CD14-positive monocyte (primary cell): Measurements from ENCODE around the gene CST8. TPM values are rescaled to one million over a fixed set of nuclear protein-coding genes. Genes with fewer than 3 reads are reported as not detected.
A peak's percentile ranks its signal among the peaks of the same experiment; 100 is the strongest.

Source experiments
- DNase-seq, 3 donors: peaks; one replicate each; pipeline ENCODE4 v3.0.0-alpha.2; 2011 to 2022
- H2AFZ ChIP-seq: 2 replicates; pipeline ENCODE4 v1.6.0; 2012; ENCODE audit warnings: mild to moderate bottlenecking, low read depth, low read length, inconsistent platforms; ENCODE audit not compliant: insufficient read depth, poor library complexity, severe bottlenecking
- H3K27ac ChIP-seq, 2 donors: 1 replicate in 1 of 2; 2 replicates in 1 of 2; pipeline ENCODE4 v1.5.1; 2012 to 2013; ENCODE audit warnings: low read length in 2 of 2, control low read depth in 1 of 2, inconsistent platforms in 1 of 2, low read depth in 1 of 2, mild to moderate bottlenecking in 1 of 2
- H3K27me3 ChIP-seq, 2 donors: one replicate each; pipeline versions ENCODE4 v1.6.0 to v1.6.1; 2011 to 2013; ENCODE audit warnings: low read length in 2 of 2; ENCODE audit not compliant: control insufficient read depth in 2 of 2, insufficient read depth in 2 of 2
- H3K36me3 ChIP-seq, 2 donors: replicated peaks in 1 of 2; 1 replicate in 1 of 2; 2 replicates in 1 of 2; pipeline versions ENCODE4 v1.5.1 to v1.6.1; 2012 to 2013; ENCODE audit warnings: low read length in 2 of 2, control low read depth in 1 of 2, inconsistent platforms in 1 of 2, mild to moderate bottlenecking in 1 of 2; ENCODE audit not compliant: insufficient read depth in 2 of 2, control insufficient read depth in 1 of 2
- H3K4me1 ChIP-seq, 2 donors: 1 replicate in 1 of 2; 2 replicates in 1 of 2; pipeline versions ENCODE4 v1.5.1 to v1.6.1; 2012 to 2013; ENCODE audit warnings: low read length in 2 of 2, control low read depth in 1 of 2, inconsistent platforms in 1 of 2, mild to moderate bottlenecking in 1 of 2, moderate library complexity in 1 of 2; ENCODE audit not compliant: insufficient read depth in 2 of 2, control insufficient read depth in 1 of 2
- H3K4me2 ChIP-seq: replicated peaks from 2 replicates; pipeline ENCODE3; 2012; ENCODE audit warnings: low read length, moderate library complexity, mild to moderate bottlenecking; ENCODE audit not compliant: poor library complexity, severe bottlenecking; ENCODE audit errors: extremely low read depth
- H3K4me3 ChIP-seq, 3 experiments: fragments of 200-600 bp in 1 of 3; sonication (generic) in 1 of 3; replicated peaks in 1 of 3; 1 replicate in 2 of 3; 2 replicates in 1 of 3; pipeline ENCODE4 v1.5.1; 2011 to 2013; ENCODE audit warnings: low read length in 3 of 3, mild to moderate bottlenecking in 3 of 3, control low read depth in 2 of 3, low read depth in 2 of 3, inconsistent platforms in 1 of 3, moderate library complexity in 1 of 3
- H3K79me2 ChIP-seq: 2 replicates; pipeline ENCODE4 v1.6.0; 2012; ENCODE audit warnings: mild to moderate bottlenecking, control low read depth, inconsistent platforms, low read length, moderate library complexity; ENCODE audit not compliant: insufficient read depth
- H3K9ac ChIP-seq: 2 replicates; pipeline ENCODE4 v1.6.0; 2017; ENCODE audit warnings: low read length, mild to moderate bottlenecking; ENCODE audit not compliant: insufficient read depth, poor library complexity, severe bottlenecking
- H3K9me3 ChIP-seq, 2 donors: replicated peaks in 1 of 2; 1 replicate in 1 of 2; 2 replicates in 1 of 2; pipeline versions ENCODE4 v1.5.1 to v1.6.1; 2012 to 2013; ENCODE audit warnings: low read length in 2 of 2, control low read depth in 1 of 2; ENCODE audit not compliant: control insufficient read depth in 1 of 2, insufficient read depth in 1 of 2
- H4K20me1 ChIP-seq: 2 replicates; pipeline ENCODE4 v1.6.0; 2012; ENCODE audit warnings: mild to moderate bottlenecking, low read length, control low read depth, moderate library complexity; ENCODE audit not compliant: insufficient read depth
- H3K27ac Mint-ChIP-seq, 7 donors: one replicate each; pipeline ENCODE4 v1.8.0; 2020; ENCODE audit warnings: mild to moderate bottlenecking in 7 of 7, mixed read lengths in 7 of 7, moderate library complexity in 6 of 7, inconsistent platforms in 2 of 7
- H3K27me3 Mint-ChIP-seq, 3 donors: one replicate each; pipeline ENCODE4 v1.8.0; 2021 to 2022; ENCODE audit warnings: low read depth in 3 of 3, mild to moderate bottlenecking in 3 of 3, mixed read lengths in 3 of 3, moderate library complexity in 3 of 3, inconsistent platforms in 1 of 3
- H3K36me3 Mint-ChIP-seq, 2 donors: one replicate each; pipeline ENCODE4 v1.8.0; 2020; ENCODE audit warnings: mixed read lengths in 2 of 2, inconsistent platforms in 1 of 2, mild to moderate bottlenecking in 1 of 2
- H3K4me1 Mint-ChIP-seq: one replicate; pipeline ENCODE4 v1.8.0; 2020; ENCODE audit warnings: mild to moderate bottlenecking, mixed read lengths
- H3K4me3 Mint-ChIP-seq, 2 donors: one replicate each; pipeline ENCODE4 v1.8.0; 2020; ENCODE audit warnings: mild to moderate bottlenecking in 2 of 2, mixed read lengths in 2 of 2, moderate library complexity in 1 of 2
- H3K9me3 Mint-ChIP-seq, 7 donors: one replicate each; pipeline ENCODE4 v1.8.0; 2020 to 2022; ENCODE audit warnings: mixed read lengths in 7 of 7, mild to moderate bottlenecking in 6 of 7, moderate library complexity in 6 of 7, inconsistent platforms in 2 of 7
- CTCF ChIP-seq: fragments of 200-600 bp; IDR thresholded peaks from one replicate; pipeline ENCODE4 v1.8.0; 2022; ENCODE audit warnings: antibody characterized with exemption, mild to moderate bottlenecking
- WGBS: methylation state at CpG from one replicate; pipeline ENCODE4 v1.1.5; 2013; ENCODE audit warnings: missing lambda C conversion rate; ENCODE audit not compliant: insufficient coverage; 5-methylcytosine and 5-hydroxymethylcytosine counted together
- intact Hi-C, 2 donors: fragments of 100-400 bp; cut with micrococcal nuclease; formaldehyde crosslinking; loops; one replicate each; pipeline versions ENCODE4 v1.15.0 to v1.15.1; 2023
- polyA plus RNA-seq, 3 donors: library from polyadenylated mRNA; depleted of rRNA in 1 of 3; unstranded in 2 of 3; stranded (reverse) in 1 of 3; fragments of 300-500 nt in 2 of 3; fragments of >200 nt in 1 of 3; fragmentation: Illumina TruSeq in 2 of 3; gene quantifications; 1 replicate in 2 of 3; 2 replicates in 1 of 3; pipeline ENCODE4 v1.2.3, GENCODE V29; 2012 to 2021

Gene CST8
- polyA plus RNA-seq, 3 donors = not detected

DNA sequence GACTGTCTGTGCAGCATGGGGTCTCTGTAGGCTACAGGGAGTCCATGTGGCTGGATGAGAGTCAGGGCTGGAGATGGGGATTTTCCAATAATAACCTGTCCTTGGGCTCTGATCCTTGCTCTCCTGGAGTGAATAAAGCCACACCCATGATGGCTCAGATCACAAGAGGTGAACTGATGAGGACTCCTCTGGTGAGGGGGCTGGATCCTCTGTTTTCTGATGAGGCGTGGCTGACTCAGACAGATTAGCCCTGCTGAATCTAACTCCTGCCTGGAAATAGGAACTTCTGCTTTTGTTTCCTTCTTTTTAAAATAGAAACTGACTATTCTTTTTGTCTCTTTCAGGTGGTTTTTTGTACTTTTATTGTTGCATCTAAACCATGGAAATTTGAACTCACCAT lies 50.4 kb downstream of the CST8 start:
- H3K27ac ChIP-seq = no peak overlapping the region
- peak; percentile 8 to 57 (median 15) for DNase-seq
- TF ChIP-seq CTCF = no peak
- no peak overlapping the region for H2AFZ ChIP-seq
- H3K4me1 ChIP-seq = peaks cover 13% of the 10 kb centered on the region in 2 donors
- no peak overlapping the region for H3K4me3 ChIP-seq
- no peaks in the 10 kb centered on the region for H3K36me3 ChIP-seq
- H4K20me1 ChIP-seq = no peaks in the 10 kb centered on the region
- no peak overlapping the region for H3K9ac ChIP-seq
- H3K9me3 ChIP-seq = peaks cover 0 to 7% of the 10 kb centered on the region in 2 donors
- H3K4me3 Mint-ChIP-seq = no peak overlapping the region
- H3K79me2 ChIP-seq = no peaks in the 10 kb centered on the region
- WGBS = no CpG with 5 or more reads among the region's 1 CpG
- H3K27ac Mint-ChIP-seq = peak overlapping the region in 2 of 7 donors; percentile 15 to 27
- peaks cover 0 to 5% (median 0%) of the 10 kb centered on the region in 3 donors for H3K27me3 Mint-ChIP-seq
- no peaks in the 10 kb centered on the region for H3K27me3 ChIP-seq
- no peaks in the 10 kb centered on the region for H3K36me3 Mint-ChIP-seq
- peaks cover 23% of the 10 kb centered on the region for H3K4me1 Mint-ChIP-seq
- H3K9me3 Mint-ChIP-seq = peaks cover 5 to 15% (median 9%) of the 10 kb centered on the region in 7 donors
- peak overlapping the region; percentile 17 for H3K4me2 ChIP-seq
- intact Hi-C loops = loop anchor here in 1 of 2 donors (2.0 kb wide), 1 partner anchor 61 kb away; no protein-coding TSS in a partner anchor

DNA sequence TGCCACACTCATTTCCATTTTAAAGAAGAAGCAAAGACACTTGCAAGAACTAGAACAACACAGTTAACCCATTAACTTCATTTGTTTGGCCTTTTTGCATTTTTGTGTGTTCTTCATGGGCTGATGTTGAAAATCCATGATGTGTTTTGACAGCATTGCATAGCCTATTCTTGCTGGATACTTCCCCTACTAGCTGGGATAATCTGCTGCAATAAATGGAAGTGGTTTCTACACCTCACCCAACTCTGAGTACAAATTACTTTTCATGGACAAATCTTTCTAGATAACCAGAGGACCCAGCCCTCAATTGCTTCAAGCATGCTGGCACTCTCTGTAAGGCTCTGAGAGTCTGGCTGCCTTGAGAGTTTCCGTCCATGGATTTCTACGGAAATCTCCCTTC lies 50.9 kb downstream of the CST8 start:
- intact Hi-C loops = loop anchor here in 1 of 2 donors (2.0 kb wide), 1 partner anchor 61 kb away; no protein-coding TSS in a partner anchor
- Mint-ChIP-seq H3K9me3 (peaks cover 2 to 11% (median 6%) of the 10 kb centered on the region in 7 donors), H3K36me3 (no peaks in the 10 kb centered on the region), H3K4me1 (peaks cover 21% of the 10 kb centered on the region), H3K27me3 (peaks cover 0 to 5% (median 0%) of the 10 kb centered on the region in 3 donors), H3K4me3 (no peak overlapping the region), H3K27ac (peak overlapping the region in 1 of 7 donors; percentile 26)
- no peak for DNase-seq
- Histone ChIP-seq H3K4me2 (peak overlapping the region; percentile 17), H3K79me2 (no peaks in the 10 kb centered on the region), H3K27ac (no peak overlapping the region), H3K27me3 (no peaks in the 10 kb centered on the region), H3K9me3 (peaks cover 0 to 2% of the 10 kb centered on the region in 2 donors), H4K20me1 (no peaks in the 10 kb centered on the region), H2AFZ (no peak overlapping the region), H3K4me1 (peaks cover 13% of the 10 kb centered on the region in 2 donors), H3K9ac (no peak overlapping the region), H3K4me3 (no peak overlapping the region), H3K36me3 (no peaks in the 10 kb centered on the region)
- WGBS = 92% methylated on average over 2 of the region's 2 CpGs
- TF ChIP-seq CTCF = no peak
